ENCODE measurements around the gene TNP2.
"Not testable (repeated sequence)": the region's sequence is repeated elsewhere in the genome, so short reads cannot be mapped to it uniquely, and the experiment has no call there.

The TNP2 gene

GRCh38 chr16:11239644-11240632 lies 29.2 kb downstream of the TNP2 start:
- no peak for DNase-seq (ENCODE audit: low spot score)

DNA sequence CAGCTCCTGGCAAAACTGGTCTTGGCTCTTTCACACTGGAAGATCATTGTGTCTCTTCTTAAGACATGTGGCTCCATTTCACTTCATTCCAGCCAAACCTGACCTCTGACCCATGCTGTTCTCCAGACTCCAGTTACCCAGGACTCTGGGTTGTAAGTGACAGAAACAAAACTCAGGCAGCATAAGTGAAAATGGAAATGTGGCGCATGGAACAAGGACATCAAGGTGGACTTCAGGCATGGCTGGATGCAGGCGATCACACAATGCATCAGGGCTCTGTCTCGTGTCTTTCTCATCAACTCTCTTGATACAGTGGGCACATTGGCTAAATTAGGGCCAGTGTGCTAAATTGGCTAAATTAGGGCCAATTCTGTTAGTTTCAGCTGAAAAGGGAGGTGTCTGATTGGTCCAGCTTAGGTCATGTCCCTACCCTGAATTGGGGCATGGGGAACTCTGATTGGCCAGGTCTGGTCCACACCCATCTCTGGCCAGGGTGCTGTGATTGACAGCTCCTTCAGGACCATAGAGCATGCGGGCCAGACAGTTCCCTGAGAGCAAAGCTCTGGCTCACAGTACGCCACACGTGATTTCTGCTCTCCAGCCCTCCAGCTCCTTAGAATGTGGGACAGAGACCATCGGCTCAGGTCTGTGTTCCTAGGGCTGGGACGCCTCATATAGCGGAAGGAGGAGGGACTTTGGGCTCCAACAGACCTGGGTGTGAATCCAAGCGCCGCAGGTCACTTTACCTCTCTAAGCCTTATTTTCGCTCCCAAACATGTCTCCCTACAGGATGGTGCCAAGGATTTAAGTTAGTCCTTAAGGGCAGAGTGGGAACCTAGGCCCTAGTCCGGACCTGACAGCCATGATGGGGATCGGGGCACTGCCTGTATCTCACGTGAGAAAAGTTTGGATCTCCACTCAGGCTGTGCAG lies 30.6 kb downstream of the TNP2 start:
- no peak for DNase-seq (ENCODE audit: low spot score)

DNA sequence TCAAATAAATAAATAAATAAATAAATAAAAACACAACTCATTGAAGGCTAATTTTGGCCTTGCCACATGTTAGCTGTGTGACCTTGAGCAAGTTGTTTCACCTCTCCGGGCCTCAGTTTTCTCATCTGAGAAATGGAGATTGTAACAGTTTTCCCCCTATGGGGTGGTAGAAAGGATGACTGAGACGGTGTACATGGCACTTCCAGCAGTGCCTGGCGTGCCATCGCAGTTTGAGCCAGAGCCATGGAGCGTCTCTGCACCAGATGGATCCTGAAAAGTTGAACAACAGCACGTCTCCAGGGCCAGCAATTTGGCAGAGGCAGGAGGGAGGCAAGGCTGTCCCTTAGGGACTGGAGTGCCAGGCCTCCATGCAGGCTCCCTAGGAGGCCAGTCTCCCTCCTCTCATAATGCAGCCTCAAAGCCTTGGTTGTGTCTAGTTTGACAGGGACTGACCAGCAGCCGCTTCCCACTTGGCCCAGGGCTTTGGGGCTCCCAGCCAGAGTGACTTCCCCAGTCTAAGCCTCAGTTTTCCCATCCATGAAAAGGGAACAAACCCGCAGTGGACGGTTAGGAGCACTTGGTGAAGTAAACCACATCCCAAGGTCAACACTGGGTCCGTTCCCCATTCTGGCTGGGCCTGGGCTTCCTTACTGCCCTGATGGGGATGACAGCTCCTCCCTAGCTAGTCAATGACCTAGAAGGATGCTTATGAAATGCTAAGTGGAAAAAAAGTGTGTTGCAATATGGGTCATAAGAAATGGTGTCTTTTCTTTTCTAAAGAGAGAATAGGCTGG lies 32.5 kb downstream of the TNP2 start:
- no peak for DNase-seq (ENCODE audit: low spot score)

DNA sequence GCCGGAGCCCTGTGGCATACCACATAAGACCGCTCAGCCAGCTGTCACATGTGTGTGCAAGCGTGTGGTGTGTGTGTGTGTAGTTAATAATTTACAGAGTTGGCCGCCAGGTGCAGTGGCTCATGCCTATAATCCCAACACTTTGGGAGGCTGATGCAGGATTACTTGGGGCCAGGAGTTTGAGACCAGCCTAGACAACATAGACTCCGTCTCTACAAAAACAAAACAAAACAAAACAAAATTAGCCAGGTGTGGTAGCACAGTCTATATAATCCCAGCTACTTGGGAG lies 33.5 kb downstream of the TNP2 start:
- DNase-seq (ENCODE audit: low spot score), result no peak

- no peak for DNase-seq (ENCODE audit: low spot score)
These were observed 34.0 kb downstream of the TNP2 start for GRCh38 chr16:11234884-11235702.

DNA sequence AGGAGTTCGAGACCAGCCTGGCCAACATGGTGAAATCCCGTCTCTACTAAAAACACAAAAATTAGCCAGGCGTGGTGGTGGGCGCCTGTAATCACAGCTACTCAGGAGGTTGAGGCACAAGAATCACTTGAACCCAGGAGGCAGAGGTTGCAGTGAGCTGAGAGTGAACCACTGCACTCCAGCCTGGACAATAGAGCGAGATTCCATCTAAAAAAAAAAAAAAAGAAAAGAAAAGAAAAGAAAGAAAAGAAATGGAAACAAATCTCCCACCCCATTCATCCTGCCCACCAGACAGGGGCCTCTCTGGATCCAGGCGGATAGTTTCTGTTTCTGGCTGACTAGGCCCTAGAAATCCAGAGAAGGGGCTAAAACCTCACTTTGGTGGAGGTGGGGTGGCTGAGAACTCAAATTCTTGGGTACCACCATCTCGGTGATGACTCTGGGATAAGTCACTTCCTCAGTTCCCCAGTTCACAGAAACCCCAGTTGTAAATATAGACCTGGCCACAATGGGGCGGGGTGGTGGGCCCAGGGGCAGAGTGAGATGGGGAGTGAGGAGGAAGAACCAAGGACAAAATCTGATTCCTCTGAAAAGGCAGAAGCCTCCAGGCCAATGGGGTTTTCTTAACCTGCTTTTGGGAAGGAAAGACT lies 35.3 kb downstream of the TNP2 start:
- DNase-seq (ENCODE audit: low spot score), result no peak

DNA sequence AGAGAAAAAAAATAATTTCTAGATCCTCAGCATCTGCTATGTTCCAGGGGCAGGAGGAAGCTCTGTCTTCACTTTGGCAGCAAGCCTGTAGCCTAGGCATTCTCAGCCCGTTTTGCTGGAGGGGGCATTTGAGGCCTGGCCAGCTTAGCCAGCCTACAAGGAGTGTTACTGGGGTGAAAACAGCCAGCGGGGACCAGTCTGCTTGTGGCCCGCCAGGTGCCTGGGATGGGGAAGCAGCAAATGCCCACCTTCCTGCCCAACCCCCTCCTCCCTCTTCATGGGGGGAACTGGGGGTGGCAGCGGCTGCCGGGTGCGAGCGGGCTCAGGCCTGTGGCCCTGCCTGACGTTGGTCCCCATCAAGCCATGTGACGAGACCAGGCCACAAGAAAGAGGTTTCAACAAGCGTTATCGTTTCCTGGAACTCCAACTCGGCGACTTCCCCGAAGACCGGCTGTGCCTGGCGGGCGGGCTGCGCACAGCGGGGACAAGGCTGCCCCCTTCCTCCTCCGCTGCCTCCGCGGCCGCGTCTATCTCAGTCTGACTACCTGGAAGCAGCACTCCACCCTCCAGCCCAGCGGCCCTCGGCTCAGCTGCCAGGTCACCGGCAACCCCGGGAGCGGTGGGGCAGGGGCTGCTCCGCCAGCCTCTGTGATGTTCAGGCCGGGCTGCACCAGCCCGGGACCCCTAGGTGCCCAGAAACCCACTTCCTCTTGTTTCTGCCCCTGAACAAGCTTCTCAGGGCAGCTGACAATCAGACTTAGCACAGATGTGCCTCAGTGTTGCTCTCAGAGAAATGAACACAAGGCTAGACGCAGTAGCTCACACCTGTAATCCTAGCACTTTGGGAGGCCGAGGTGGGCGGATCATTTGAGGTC lies 36.0 kb downstream of the TNP2 start:
- DNase-seq (ENCODE audit: low spot score), result no peak

DNA sequence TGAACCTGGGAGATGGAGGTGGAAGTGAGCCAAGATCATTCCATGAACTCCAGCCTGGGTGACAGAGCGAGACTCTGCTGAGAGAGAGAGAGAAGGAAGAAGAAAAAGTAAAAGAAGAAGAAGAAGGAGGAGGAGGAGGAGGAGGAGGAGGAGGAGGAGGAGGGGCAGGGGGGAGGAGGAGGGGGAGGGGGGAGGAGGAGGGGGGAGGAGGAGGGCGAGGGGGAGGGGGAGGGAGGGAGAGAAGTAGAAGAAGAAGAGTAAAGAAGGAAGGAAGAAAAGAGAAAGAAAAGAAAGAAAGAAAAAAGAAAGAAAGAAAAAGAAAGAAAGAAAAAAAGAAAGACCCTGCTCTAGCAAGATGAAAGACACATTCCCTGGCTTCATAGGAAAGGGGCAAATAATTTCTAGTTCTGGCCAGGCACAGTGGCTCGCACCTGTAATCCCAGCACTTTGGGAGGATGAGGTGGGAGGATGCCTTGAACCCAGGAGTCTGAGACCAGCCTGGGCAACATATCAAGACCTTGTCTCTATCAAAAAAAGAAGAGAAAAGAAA lies 36.7 kb downstream of the TNP2 start:
- no peak for DNase-seq (ENCODE audit: low spot score)

DNA sequence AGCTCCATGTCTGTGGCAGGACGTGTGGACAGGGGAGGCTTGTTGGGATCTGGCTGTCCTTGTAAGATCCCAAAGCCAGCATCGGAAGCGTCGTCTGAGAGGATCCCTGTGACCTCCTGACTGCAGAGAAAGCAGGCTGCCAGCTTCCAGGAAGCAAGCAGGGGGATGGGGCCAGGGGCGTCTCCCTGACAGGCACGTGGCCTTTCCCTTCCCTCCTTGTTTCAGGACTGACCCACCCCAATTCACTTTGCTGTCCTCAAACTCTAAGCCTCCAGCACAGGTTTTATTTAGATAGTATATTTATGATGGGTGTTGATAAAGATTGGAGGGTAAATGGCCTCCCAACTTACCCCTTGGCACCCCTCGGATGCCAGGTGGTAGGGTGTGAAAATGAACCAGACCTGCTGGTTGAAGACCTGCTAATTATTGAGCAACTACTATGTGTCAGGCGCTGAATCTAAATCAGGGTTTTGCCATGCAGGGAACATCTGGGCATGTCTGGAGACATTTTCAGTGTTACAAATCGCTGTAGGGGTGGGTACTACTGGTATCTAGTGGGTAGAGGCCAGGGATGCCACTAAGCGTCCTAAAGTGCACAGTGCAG lies 37.7 kb downstream of the TNP2 start:
- DNase-seq (ENCODE audit: low spot score), result no peak

GRCh38 chr16:11229906-11230305 lies 39.2 kb downstream of the TNP2 start:
- DNase-seq (ENCODE audit: low spot score), result no peak

DNA sequence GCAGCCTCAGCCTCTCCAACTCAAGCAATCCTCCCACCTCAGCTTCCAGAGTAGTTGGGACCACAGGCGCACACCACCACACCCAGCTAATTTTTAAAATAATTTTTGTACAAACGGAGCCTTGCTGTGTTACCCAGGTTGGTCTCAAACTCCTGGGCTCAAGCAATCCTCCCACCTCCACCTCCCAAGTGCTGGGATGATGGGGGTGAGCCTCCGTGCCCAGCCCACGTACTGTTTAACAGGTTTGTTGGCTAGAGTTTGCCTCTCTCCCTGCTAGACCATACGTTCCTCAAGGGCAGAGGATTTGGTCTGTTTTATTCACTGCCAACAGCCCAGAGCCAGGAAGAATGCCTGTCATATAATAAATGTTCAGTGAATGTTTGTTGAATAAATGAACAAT lies 39.7 kb downstream of the TNP2 start:
- DNase-seq (ENCODE audit: low spot score), result no peak

DNA sequence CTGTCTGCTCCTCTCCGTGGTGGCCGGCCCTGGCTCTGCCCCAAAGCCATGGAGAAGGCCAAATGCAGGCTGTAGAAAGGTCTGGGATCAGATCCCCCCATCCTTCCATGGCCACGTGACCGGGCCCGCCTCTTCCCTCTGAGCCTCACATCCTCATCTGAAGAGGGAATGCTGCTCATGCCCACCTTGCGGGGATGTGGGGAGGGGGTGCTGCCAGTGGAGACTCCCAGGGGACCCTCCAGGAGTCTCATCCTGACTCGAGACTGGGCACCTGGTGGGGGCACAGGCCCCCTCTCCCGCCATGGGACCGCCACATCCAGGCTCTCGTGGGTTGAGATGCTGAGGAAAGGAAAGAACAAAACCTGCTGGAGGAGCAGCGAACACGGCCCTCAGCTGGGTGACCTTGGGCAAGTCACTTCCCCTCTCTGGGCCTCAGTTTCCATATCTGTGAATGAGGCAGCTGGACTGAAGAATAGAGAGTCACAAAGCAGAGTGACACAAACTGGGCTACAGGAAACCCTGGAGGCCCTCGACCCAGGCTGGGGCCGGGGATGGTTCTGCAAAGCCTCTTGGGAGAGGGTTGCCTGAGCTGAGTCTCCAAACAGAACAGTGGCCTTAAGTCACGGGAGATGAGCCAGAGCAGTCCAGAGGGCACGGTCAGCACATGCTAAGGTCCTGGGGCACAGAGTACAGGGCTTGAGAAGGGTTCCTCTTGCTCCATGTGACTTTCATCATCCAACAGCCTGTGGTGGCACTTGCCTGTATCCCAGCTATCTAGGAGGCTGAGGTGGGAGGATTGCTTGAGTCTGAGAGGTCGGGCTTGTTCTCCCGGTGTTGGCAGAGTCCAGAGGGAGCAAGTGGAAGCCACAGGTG lies 43.2 kb downstream of the TNP2 start:
- DNase-seq (ENCODE audit: low spot score), result no peak

- no peak for DNase-seq (ENCODE audit: low spot score)
These were observed 44.0 kb downstream of the TNP2 start for GRCh38 chr16:11224894-11225676.

- no peak for DNase-seq (ENCODE audit: low spot score)
These were observed 44.8 kb downstream of the TNP2 start for GRCh38 chr16:11224096-11224893.

DNA sequence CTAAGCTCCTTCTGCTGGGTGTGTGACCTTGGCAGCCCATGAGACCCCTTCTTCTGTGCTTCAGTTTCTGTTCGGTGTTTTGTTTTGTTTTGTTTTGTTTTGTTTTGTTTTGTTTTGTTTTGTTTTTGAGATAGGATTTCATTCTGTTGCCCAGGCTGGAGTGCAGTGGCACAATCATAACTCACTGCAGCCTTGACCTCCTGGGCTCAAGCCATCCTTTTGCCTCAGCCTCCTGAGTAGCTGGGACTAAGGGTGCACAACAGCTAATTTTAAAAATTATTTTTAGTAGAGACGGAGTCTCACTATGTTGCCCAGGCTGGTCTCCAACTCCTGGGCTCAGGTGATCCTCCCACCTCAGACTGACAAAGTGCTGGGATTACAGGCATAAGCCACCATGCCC lies 48.6 kb downstream of the TNP2 start:
- DNase-seq (ENCODE audit: low spot score), result not testable (repeated sequence)

- DNase-seq (ENCODE audit: low spot score), result no peak
These were observed 49.9 kb downstream of the TNP2 start for GRCh38 chr16:11219178-11219577.

Data from COLO829 (cell line).